ENCODE data around the gene B3GAT1.

B3GAT1 gene

GRCh38 chr11:134413826-134414731, 2.0 kb upstream of the B3GAT1 start:
- DNase-seq = no peak
- in situ Hi-C loops (cut with MboI; ENCODE audit: low pct_unique_long_range_greater_than_20kb, low sequenced_read_pairs) = no loop called here

- in situ Hi-C loops (cut with MboI; ENCODE audit: low pct_unique_long_range_greater_than_20kb, low sequenced_read_pairs) = no loop called here
- DNase-seq = no peak
Observed at GRCh38 chr11:134413043-134413825, 1.2 kb upstream of the B3GAT1 start.

GRCh38 chr11:134410766-134411165, 1.3 kb downstream of the B3GAT1 start:
- DNase-seq = no peak
- in situ Hi-C loops (cut with MboI; ENCODE audit: low pct_unique_long_range_greater_than_20kb, low sequenced_read_pairs) = no loop called here

- in situ Hi-C loops (cut with MboI; ENCODE audit: low pct_unique_long_range_greater_than_20kb, low sequenced_read_pairs) = no loop called here
- DNase-seq = no peak
Observed at GRCh38 chr11:134409552-134410429, 2.3 kb downstream of the B3GAT1 start.

DNA sequence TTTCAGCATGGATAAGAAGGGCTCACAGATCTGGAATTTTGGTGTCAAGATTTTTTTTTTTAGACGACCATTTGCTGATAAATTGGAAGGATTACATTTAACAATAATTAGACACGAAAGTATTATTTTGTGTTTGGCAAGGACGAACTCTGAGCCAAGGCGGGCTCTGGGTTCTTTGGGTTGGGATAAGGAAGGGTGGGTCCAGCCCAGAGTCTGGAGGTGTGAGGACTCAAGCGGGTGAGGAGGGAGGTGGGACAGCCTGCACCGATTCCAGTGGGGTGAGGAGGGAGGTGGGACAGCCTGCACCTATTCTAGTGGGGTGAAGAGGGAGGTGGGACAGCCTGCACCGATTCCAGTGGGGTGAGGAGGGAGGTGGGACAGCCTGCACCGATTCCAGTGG, 4.1 kb downstream of the B3GAT1 start:
- in situ Hi-C loops (cut with MboI; ENCODE audit: low pct_unique_long_range_greater_than_20kb, low sequenced_read_pairs) = no loop called here
- DNase-seq = no peak

DNA sequence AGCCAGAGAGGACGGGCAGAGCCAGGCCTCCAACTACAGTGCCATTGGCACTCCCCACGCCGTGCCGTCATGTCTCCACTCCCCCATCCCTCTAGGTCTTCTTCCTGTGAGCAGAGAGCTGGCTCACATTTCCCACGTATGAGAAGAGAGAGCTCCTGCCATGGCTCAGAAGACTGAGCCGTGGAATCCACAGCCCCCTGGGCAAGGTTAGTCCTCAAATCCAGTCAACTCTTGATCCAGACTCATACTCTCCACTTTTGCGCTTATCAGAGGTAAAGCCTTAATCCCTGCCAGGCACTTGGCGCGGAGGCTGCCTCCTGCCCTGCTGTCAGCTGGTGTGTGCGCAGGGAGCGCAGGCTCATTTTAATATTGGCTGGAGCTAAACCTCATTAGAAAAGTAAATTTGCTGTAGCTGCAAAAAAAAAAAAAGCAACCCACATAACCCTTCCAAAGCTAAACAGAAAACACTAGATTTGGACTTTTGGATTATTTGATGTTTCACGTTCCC, 4.7 kb downstream of the B3GAT1 start:
- no peak for DNase-seq
- in situ Hi-C loops (cut with MboI; ENCODE audit: low pct_unique_long_range_greater_than_20kb, low sequenced_read_pairs) = no loop called here

GRCh38 chr11:134406264-134407185, 5.5 kb downstream of the B3GAT1 start:
- DNase-seq = no peak
- in situ Hi-C loops (cut with MboI; ENCODE audit: low pct_unique_long_range_greater_than_20kb, low sequenced_read_pairs) = no loop called here

GRCh38 chr11:134405841-134406240, 6.2 kb downstream of the B3GAT1 start:
- DNase-seq = no peak
- in situ Hi-C loops (cut with MboI; ENCODE audit: low pct_unique_long_range_greater_than_20kb, low sequenced_read_pairs) = no loop called here

- in situ Hi-C loops (cut with MboI; ENCODE audit: low pct_unique_long_range_greater_than_20kb, low sequenced_read_pairs) = no loop called here
- DNase-seq = no peak
Observed at GRCh38 chr11:134405436-134405835, 6.6 kb downstream of the B3GAT1 start.

DNA sequence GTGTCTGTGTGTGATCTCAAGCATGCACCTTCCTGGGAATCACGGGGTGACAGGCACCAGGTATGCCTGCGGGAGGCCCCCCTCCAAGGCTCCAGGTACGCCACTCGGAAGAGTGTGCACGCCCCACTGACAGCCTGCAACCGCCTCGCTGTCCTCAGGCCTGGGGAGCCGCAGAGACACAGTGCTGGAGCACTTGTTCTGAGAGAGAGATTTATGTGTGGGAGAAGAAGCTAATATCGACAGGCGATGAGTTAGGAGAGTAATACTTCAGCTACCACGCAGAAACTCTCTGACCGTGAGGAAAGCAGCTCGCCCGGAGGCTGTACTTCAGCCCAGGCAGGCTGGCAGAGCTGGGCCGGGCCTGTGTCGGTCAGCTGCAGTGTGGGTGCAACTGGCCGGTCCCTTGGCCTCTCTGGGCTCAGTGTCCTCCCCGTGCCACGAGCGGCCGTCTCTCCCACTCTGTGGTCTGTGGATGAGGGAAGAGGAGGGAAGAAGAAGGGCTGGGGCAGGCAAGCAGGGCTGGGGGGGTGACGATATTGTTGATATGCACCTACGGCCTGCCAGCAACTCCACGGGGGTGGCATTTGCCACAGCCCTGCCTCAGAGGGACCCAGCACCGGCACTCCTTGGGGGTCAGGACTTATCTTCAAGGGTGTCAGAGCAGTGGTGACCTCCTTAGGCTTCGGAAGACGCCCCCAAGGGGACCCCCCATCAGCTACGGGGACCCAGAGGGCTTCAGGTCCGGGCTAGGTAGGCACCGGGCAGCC, 7.3 kb downstream of the B3GAT1 start:
- no peak for DNase-seq
- in situ Hi-C loops (cut with MboI; ENCODE audit: low pct_unique_long_range_greater_than_20kb, low sequenced_read_pairs) = no loop called here

GRCh38 chr11:134402910-134403309, 9.1 kb downstream of the B3GAT1 start:
- in situ Hi-C loops (cut with MboI; ENCODE audit: low pct_unique_long_range_greater_than_20kb, low sequenced_read_pairs) = no loop called here
- no peak for DNase-seq

DNA sequence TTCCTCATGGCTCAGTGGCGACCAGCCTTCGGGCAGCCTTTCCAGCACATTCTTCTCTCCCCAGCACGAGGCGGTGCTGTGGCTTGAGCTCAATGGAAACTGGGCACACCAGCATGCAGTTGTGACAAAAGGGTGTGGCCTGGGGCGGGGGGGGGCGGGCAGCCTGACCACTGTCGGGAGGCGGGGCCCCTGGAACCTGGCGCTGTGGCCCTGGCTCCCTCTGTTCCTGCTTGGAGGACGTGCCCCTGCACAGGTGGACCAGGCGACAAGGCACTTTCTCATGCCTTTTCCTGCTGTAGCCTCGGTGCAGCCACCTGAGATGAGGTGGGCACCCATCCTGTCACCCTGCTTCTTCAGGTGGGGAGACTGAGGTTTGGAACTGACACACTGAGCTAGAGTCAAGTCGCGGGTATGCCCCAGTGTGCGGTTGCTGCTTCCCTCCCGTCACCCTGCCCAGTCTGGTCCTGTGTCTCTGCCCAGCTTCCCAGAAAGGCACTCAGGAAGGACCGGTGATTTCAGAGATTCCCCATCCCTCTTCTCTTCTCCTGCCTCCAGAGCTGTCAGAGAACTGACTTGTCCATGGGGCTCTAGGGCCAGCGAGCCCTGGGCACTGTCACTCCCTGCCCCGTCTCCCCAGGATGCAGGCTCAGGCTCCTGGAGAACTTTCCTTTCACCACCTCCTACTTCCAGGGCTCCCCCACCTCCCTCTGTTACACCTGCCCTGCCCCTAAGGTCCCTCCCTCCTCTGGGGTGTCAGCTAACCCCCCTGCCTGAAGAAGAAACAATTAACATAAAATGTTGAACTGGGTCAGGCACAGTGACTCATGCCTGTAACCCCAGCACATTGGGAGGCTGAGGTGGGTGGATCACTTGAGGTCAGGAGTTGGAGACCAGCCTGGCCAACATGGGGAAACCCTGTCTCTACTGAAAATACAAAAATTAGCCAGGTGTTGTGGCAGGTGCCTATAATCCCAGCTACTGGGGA, 9.9 kb downstream of the B3GAT1 start:
- in situ Hi-C loops (cut with MboI; ENCODE audit: low pct_unique_long_range_greater_than_20kb, low sequenced_read_pairs) = no loop called here
- DNase-seq = no peak

- no peak for DNase-seq
- in situ Hi-C loops (cut with MboI; ENCODE audit: low pct_unique_long_range_greater_than_20kb, low sequenced_read_pairs) = no loop called here
Observed at GRCh38 chr11:134399996-134400395, 12.0 kb downstream of the B3GAT1 start.

DNA sequence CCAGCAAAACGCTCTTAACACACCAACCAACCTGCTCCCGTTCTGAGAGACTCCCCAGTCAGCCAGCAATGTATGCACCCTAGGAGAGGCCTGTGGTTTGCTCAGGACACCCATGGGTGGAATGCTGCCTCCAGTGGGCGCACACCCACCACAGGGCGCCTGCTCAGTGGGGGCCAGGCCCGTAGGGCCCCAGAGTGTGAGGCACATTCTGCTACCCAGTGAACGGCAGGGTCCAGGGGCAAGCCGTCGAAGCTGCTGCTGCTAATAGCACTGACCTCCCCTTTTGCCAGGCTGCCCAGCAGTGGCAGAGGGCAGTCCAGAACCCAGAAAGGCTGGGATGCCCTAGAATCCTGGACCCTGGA, 12.8 kb downstream of the B3GAT1 start:
- in situ Hi-C loops (cut with MboI; ENCODE audit: low pct_unique_long_range_greater_than_20kb, low sequenced_read_pairs) = no loop called here
- no peak for DNase-seq

GRCh38 chr11:134398644-134399292, 13.3 kb downstream of the B3GAT1 start:
- in situ Hi-C loops (cut with MboI; ENCODE audit: low pct_unique_long_range_greater_than_20kb, low sequenced_read_pairs) = no loop called here
- no peak for DNase-seq

- in situ Hi-C loops (cut with MboI; ENCODE audit: low pct_unique_long_range_greater_than_20kb, low sequenced_read_pairs) = no loop called here
Observed at GRCh38 chr11:134398079-134398444, 14.0 kb downstream of the B3GAT1 start.

More at GRCh38 chr11:134398079-134398444, 14.0 kb downstream of the B3GAT1 start:
- no peak for DNase-seq
